Colonic mucosa (tissue), 4 donors: ENCODE results near the gene PRSS38. TPM values are rescaled to one million over a fixed set of nuclear protein-coding genes. Genes with fewer than 3 reads are reported as not detected.

Experiments used
- DNase-seq: peaks from one replicate; pipeline ENCODE4 v3.0.0-alpha.2; 2020
- H3K27ac ChIP-seq: fragments of 200-600 bp; one replicate; pipeline ENCODE4 v1.8.0; 2021
- H3K27me3 ChIP-seq: fragments of 200-600 bp; one replicate; pipeline ENCODE4 v1.8.0; 2021
- H3K36me3 ChIP-seq: fragments of 200-600 bp; one replicate; pipeline ENCODE4 v1.8.0; 2021
- H3K4me1 ChIP-seq: fragments of 200-600 bp; one replicate; pipeline ENCODE4 v1.8.0; 2021; ENCODE audit warnings: mild to moderate bottlenecking
- H3K4me3 ChIP-seq: fragments of 200-600 bp; one replicate; pipeline ENCODE4 v1.8.0; 2021
- H3K9ac ChIP-seq, 2 donors: one replicate each; pipeline ENCODE4 v1.7.0; 2013; ENCODE audit warnings: control low read depth in 2 of 2, low read depth in 2 of 2, low read length in 2 of 2
- H3K9me3 ChIP-seq: fragments of 200-600 bp; one replicate; pipeline ENCODE4 v1.8.0; 2021
- intact Hi-C: fragments of 100-400 bp; cut with DNase I; formaldehyde crosslinking; loops from one replicate; pipeline ENCODE4 v1.14.1; 2022
- total RNA-seq, 2 donors: library from RNA; stranded (reverse); fragmentation: NEBNext Ultra II Directional in 1 of 2; extraction: Animal tissue kit (Norgen Biotek cat#: 25700) in 1 of 2; gene quantifications; one replicate each; pipeline ENCODE4 v1.2.1, GENCODE V29; 2021
- TF ChIP-seq, protein P1 (sequence below): fragments of 200-600 bp; IDR thresholded peaks from one replicate; pipeline ENCODE4 v1.8.0; 2022; ENCODE audit warnings: antibody characterized with exemption, mild to moderate bottlenecking
- donor health status: healthy.
- donor health status: DM: no; HTN: no; CAD: no.
- donor health status: DM: no; HTN: no; CAD: no.

Gene PRSS38
- total RNA-seq, 2 donors from 2014 or later: not detected

DNA sequence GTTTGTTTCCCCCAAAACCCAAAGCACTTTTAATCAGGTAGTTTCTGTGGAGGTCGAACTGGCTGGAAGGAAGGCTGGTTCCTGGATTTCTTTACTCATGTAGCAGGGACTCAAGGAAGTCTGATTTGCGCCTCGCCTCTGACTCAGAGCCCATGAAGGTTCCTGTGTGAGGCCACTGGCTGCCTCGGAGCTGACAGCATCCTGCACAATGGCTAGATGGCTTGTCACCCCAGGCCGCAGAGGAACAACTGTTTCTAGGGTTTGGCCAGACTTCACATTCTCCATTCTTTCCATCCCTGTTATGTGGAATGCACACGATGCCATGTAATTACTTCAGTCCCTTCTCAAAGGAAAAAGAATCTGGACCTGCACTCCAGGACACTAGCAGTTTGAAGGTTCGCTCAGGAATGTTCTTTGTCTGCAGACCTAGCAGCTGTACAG, 39.1 kb upstream of the PRSS38 start:
- no peaks in the 10 kb centered on the region for H3K9me3 ChIP-seq
- no peak overlapping the region for H3K4me3 ChIP-seq
- TF ChIP-seq, protein P1, sequence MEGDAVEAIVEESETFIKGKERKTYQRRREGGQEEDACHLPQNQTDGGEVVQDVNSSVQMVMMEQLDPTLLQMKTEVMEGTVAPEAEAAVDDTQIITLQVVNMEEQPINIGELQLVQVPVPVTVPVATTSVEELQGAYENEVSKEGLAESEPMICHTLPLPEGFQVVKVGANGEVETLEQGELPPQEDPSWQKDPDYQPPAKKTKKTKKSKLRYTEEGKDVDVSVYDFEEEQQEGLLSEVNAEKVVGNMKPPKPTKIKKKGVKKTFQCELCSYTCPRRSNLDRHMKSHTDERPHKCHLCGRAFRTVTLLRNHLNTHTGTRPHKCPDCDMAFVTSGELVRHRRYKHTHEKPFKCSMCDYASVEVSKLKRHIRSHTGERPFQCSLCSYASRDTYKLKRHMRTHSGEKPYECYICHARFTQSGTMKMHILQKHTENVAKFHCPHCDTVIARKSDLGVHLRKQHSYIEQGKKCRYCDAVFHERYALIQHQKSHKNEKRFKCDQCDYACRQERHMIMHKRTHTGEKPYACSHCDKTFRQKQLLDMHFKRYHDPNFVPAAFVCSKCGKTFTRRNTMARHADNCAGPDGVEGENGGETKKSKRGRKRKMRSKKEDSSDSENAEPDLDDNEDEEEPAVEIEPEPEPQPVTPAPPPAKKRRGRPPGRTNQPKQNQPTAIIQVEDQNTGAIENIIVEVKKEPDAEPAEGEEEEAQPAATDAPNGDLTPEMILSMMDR: no peak
- intact Hi-C loops: no loop called here
- H3K9ac ChIP-seq: no peak overlapping the region
- no peak for DNase-seq
- H3K4me1 ChIP-seq: no peaks in the 10 kb centered on the region
- no peaks in the 10 kb centered on the region for H3K27me3 ChIP-seq
- H3K36me3 ChIP-seq: no peaks in the 10 kb centered on the region
- H3K27ac ChIP-seq: no peak overlapping the region

DNA sequence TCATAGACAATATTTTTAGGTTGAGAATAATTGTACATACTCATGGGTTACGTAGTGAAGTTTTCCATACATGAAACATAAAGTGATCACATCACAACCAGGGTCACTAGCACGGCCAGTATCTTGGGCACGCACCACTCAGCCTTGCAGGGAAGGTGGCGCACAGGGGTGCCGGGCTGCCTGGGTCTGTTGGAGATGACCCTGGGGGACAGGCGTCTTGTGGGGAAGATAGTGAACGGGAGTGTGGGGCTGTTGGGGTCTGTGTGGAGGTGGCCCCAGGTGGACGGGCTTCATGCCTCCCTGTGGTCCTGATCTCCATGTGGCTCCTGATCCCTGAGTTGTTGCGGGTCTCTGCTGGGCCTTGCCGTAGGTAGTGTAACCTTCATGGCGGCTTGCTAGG, 38.3 kb upstream of the PRSS38 start:
- no peaks in the 10 kb centered on the region for H3K36me3 ChIP-seq
- no peak overlapping the region for H3K4me3 ChIP-seq
- TF ChIP-seq, protein P1: no peak
- DNase-seq: no peak
- H3K4me1 ChIP-seq: no peaks in the 10 kb centered on the region
- no peaks in the 10 kb centered on the region for H3K9me3 ChIP-seq
- intact Hi-C loops: no loop called here
- H3K27ac ChIP-seq: no peak overlapping the region
- H3K27me3 ChIP-seq: no peaks in the 10 kb centered on the region
- H3K9ac ChIP-seq: no peak overlapping the region

DNA sequence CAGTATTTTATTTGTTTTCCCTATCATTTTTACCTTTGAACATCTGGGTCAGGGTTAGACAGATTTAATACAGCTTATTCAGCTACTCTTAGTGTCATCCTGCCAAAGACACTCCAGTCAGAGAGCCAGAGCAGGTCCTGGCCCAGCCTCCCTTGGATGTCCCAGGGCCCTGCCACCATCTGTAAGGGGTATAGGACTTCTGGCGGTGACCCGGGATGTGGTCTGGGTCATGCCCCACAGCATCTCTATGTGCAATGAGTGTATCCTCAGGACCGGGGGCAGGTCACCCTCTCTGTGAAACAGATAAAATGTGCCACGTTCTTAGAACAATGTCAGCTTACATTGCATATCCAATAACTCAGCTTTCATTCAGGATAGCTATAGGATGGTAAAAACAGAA, 37.8 kb upstream of the PRSS38 start:
- Histone ChIP-seq H3K9ac (no peak overlapping the region), H3K4me1 (no peaks in the 10 kb centered on the region), H3K36me3 (no peaks in the 10 kb centered on the region), H3K4me3 (no peak overlapping the region), H3K27ac (no peak overlapping the region), H3K27me3 (no peaks in the 10 kb centered on the region), H3K9me3 (no peaks in the 10 kb centered on the region)
- TF ChIP-seq, protein P1: no peak
- no peak for DNase-seq
- intact Hi-C loops: no loop called here

DNA sequence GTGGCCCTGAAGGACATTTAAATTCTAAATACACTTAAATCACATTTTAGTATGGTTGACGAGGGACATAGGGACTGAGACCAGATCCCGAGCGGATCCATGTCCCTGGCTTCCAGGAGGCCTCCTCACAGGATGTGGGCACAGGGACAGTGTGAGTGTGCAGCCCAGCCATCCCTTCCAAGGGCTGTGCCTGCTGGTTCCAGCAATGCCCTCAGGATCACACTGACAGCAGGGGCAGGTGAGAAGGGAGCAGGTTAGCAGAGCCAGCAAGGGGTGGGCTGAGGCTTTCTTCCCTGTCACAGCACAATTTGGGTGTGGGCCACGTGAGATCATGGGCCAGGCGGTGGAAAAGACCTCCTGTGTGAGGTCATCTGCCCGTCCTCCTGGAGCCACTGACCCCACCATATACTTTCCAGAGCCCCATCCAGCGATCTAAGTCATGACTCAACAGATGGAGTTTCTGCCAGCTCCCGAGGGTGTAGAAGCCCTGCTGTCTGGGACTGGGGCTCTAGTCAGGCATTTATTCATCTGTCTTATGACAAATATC, 37.0 kb upstream of the PRSS38 start:
- Histone ChIP-seq H3K4me1 (no peaks in the 10 kb centered on the region), H3K36me3 (no peaks in the 10 kb centered on the region), H3K9me3 (no peaks in the 10 kb centered on the region), H3K4me3 (no peak overlapping the region), H3K27ac (no peak overlapping the region), H3K9ac (no peak overlapping the region), H3K27me3 (no peaks in the 10 kb centered on the region)
- TF ChIP-seq, protein P1: no peak
- DNase-seq: no peak
- intact Hi-C loops: no loop called here

DNA sequence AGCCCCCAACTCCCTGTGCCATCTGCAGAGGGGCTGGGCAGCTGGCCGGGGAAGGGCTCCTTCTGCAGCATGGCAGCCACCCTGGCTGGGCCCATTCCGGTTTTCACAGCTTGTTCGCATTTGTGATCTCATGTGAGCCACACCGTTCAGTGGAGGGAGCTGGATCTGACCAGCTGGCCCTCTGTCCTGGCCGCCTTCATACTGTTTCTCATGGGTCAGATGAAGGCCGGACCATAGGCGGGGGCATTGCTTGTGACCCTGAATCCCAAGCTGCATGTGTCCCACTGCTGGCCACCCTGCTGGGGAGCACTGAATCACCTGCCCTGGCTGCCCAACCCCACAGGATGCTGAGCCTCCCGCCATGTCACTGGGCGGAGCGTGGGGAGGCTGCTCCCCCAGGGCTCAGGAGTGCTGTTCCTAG, 36.4 kb upstream of the PRSS38 start:
- Histone ChIP-seq H3K9me3 (no peaks in the 10 kb centered on the region), H3K27me3 (no peaks in the 10 kb centered on the region), H3K9ac (no peak overlapping the region), H3K36me3 (no peaks in the 10 kb centered on the region), H3K4me3 (no peak overlapping the region), H3K27ac (no peak overlapping the region), H3K4me1 (no peaks in the 10 kb centered on the region)
- intact Hi-C loops: no loop called here
- TF ChIP-seq, protein P1: no peak
- no peak for DNase-seq
